K562 (cell line): ENCODE results near the gene SLC26A5. TPM values are rescaled to one million over a fixed set of nuclear protein-coding genes. Genes with fewer than 3 reads are reported as not detected.

Experiments
- CCNT2 ChIP-seq: IDR thresholded peaks from 2 replicates; pipeline ENCODE4 v1.6.1; 2011; ENCODE audit warnings: borderline replicate concordance, low read depth, mild to moderate bottlenecking, moderate library complexity, mixed read lengths, low read length; ENCODE audit not compliant: insufficient read length; ENCODE audit errors: extremely low read depth
- CHD4 ChIP-seq: fragments of 200-600 bp; sonication (generic); IDR thresholded peaks from 3 replicates; pipeline ENCODE4 v1.6.1; 2012; ENCODE audit warnings: low read depth, mild to moderate bottlenecking, mixed read lengths, low read length, inconsistent platforms; ENCODE audit not compliant: insufficient read depth, insufficient replicate concordance, poor library complexity, severe bottlenecking
- CREM ChIP-seq: IDR thresholded peaks from 2 replicates; pipeline ENCODE4 v1.6.1; 2014; ENCODE audit warnings: antibody characterized with exemption, low read depth
- GABPA ChIP-seq: fragments of 200-800 bp; sonication (Bioruptor generic); conservative IDR thresholded peaks from 2 replicates; pipeline ENCODE4 v1.6.1; 2016; ENCODE audit warnings: low read depth, missing genetic modification characterization, missing compliant biosample characterization
- HDAC6 ChIP-seq: IDR thresholded peaks from 2 replicates; pipeline ENCODE4 v1.6.1; 2012; ENCODE audit warnings: low read depth, mild to moderate bottlenecking, control low read depth, inconsistent platforms, low read length, moderate library complexity
- ILK ChIP-seq: fragments of 450-650 bp; IDR thresholded peaks from 2 replicates; pipeline ENCODE4 v1.6.1; 2016; ENCODE audit warnings: missing genetic modification characterization, low read depth, mild to moderate bottlenecking, missing compliant biosample characterization, moderate library complexity, borderline replicate concordance
- JUN ChIP-seq, 2 experiments: sonication (generic) in 1 of 2; formaldehyde crosslinking in 1 of 2; IDR thresholded peaks; 2 replicates each; pipeline versions ENCODE4 v1.6.1 to v1.8.0; 2012 to 2022; ENCODE audit warnings: borderline replicate concordance in 2 of 2, mild to moderate bottlenecking in 2 of 2, improper control_type of control experiment in 1 of 2, low read depth in 1 of 2, low read length in 1 of 2, missing genetic modification reagents in 1 of 2
- KDM4B ChIP-seq, 2 experiments: fragments of 450-650 bp in 1 of 2; sonication (generic) in 1 of 2; IDR thresholded peaks; 2 replicates each; pipeline ENCODE4 v1.6.1; 2016 to 2017; ENCODE audit warnings: borderline replicate concordance in 2 of 2, antibody characterized with exemption in 1 of 2, low read depth in 1 of 2, mild to moderate bottlenecking in 1 of 2
- MLX ChIP-seq, 2 experiments: fragments of 450-650 bp in 1 of 2; sonication (generic) in 1 of 2; formaldehyde crosslinking; conservative IDR thresholded peaks; 2 replicates each; pipeline versions ENCODE4 v1.4.0 to v1.8.1; 2020 to 2022; ENCODE audit warnings: mild to moderate bottlenecking in 1 of 2, missing genetic modification reagents in 1 of 2
- NBN ChIP-seq: fragments of 450-650 bp; IDR thresholded peaks from 2 replicates; pipeline ENCODE4 v1.6.1; 2016; ENCODE audit warnings: low read depth, mild to moderate bottlenecking
- PHF21A ChIP-seq: fragments of 450-650 bp; IDR thresholded peaks from 2 replicates; pipeline ENCODE4 v1.6.1; 2017; ENCODE audit warnings: low read depth, borderline replicate concordance
- SLC30A9 ChIP-seq: fragments of 250-450 bp; sonication (Bioruptor Pico); IDR thresholded peaks from 2 replicates; pipeline ENCODE4 v1.8.0; 2022; ENCODE audit warnings: mild to moderate bottlenecking, moderate library complexity
- SMAD3 ChIP-seq: fragments of 450-650 bp; formaldehyde crosslinking; conservative IDR thresholded peaks from 2 replicates; pipeline ENCODE4 v1.4.0; 2020; ENCODE audit warnings: mild to moderate bottlenecking
- SMARCA4 ChIP-seq: fragments of 450-650 bp; IDR thresholded peaks from 2 replicates; pipeline ENCODE4 v1.6.1; 2016
- TCF7 ChIP-seq: sonication (generic); IDR thresholded peaks from 2 replicates; pipeline ENCODE4 v1.6.1; 2016; ENCODE audit warnings: antibody characterized with exemption, borderline replicate concordance
- TEAD2 ChIP-seq: fragments of 450-650 bp; IDR thresholded peaks from 2 replicates; pipeline ENCODE4 v1.6.1; 2016; ENCODE audit warnings: missing genetic modification characterization, control low read depth, missing compliant biosample characterization
- THAP12 ChIP-seq: fragments of 250-450 bp; sonication (Bioruptor Pico); IDR thresholded peaks from 2 replicates; pipeline ENCODE4 v1.9.0; 2021; ENCODE audit warnings: mild to moderate bottlenecking, inconsistent platforms
- WHSC1 ChIP-seq: IDR thresholded peaks from one replicate; pipeline ENCODE4 v1.6.1; 2012; ENCODE audit warnings: low read length, control low read depth, inconsistent platforms
- ZBTB5 ChIP-seq: fragments of 450-650 bp; IDR thresholded peaks from 2 replicates; pipeline ENCODE4 v1.6.1; 2017; ENCODE audit warnings: antibody characterized with exemption
- ZBTB8A ChIP-seq: fragments of 450-650 bp; IDR thresholded peaks from 2 replicates; pipeline ENCODE4 v1.6.1; 2018; ENCODE audit warnings: mild to moderate bottlenecking, moderate library complexity; ENCODE audit not compliant: partially characterized antibody
- ZKSCAN1 ChIP-seq: fragments of 150-350 bp; IDR thresholded peaks from 2 replicates; pipeline ENCODE4 v1.6.1; 2016; ENCODE audit warnings: low read depth, low read length
- ZNF282 ChIP-seq: sonication (generic); formaldehyde crosslinking; IDR thresholded peaks from 2 replicates; pipeline ENCODE4 v1.8.1; 2023; ENCODE audit warnings: missing genetic modification reagents
- ZNF766 ChIP-seq: fragments of 200-800 bp; sonication (Bioruptor generic); conservative IDR thresholded peaks from 2 replicates; pipeline ENCODE4 v1.6.1; 2016; ENCODE audit warnings: missing genetic modification characterization, missing compliant biosample characterization
- ZSCAN29 ChIP-seq: fragments of 450-650 bp; IDR thresholded peaks from 2 replicates; pipeline ENCODE4 v1.6.1; 2017
- polyA plus RNA-seq, 8 experiments: library from polyadenylated mRNA; depleted of rRNA in 4 of 8; stranded (reverse) in 5 of 8; unstranded in 3 of 8; fragments of >200 nt; fragmentation: Nextera tagmentation in 2 of 8; fragmentation: Illumina TruSeq in 1 of 8; extraction: Ambion mirVana in 2 of 8; extraction: Trizol in 1 of 8; gene quantifications; 2 replicates each; pipeline versions ENCODE4 v1.2.1 to v1.2.3, GENCODE V29; 2011 to 2014; ENCODE audit warnings: inconsistent platforms in 1 of 8, missing spikeins in 1 of 8
- total RNA-seq, 7 experiments: library from RNA; depleted of rRNA in 6 of 7; stranded (reverse); fragments of >200 nt in 6 of 7; fragmentation: Illumina TruSeq in 2 of 7; extraction: Trizol in 2 of 7; gene quantifications; 2 replicates each; pipeline versions ENCODE4 v1.2.1 to v1.2.3, GENCODE V29; 2011 to 2021; ENCODE audit warnings: low replicate concordance in 1 of 7

SLC26A5 gene
- total and polyA plus RNA-seq, 9 of the 15 experiments (the other 6 are each of a cell fraction or from before 2014, with no cell fraction given), result not detected

- TF ChIP-seq WHSC1 (no peak), THAP12 (CRISPR knock-in tag) (peak; percentile 94), SMARCA4 (no peak), ZSCAN29 (no peak), MLX (CRISPR knock-in tag; conservative IDR thresholded peaks at IDR 0.05) (no peak; a peak in 1 of 4 replicates), NBN (no peak), ZNF282 (CRISPR knock-in tag) (no peak), CCNT2 (peak; percentile 75), SLC30A9 (no peak), TEAD2 (tag) (no peak), SMAD3 (CRISPR knock-in tag) (0 out of 2 replicates have a peak, but pooled peaks have one; percentile 47), KDM4B (IDR thresholded peaks at IDR 0.05; ENCODE audit: borderline replicate concordance in 2 of 2, low read depth in 1 of 2) (peak in 1 of 2 experiments; percentile 92; a peak in 2 of 4 replicates), HDAC6 (no peak), GABPA (peak; percentile 96), JUN (IDR thresholded peaks at IDR 0.05; ENCODE audit: borderline replicate concordance, low read depth, low read length) (peak; percentile 57; the same call in 1 of the 2 replicates), JUN (CRISPR knock-in tag; IDR thresholded peaks at IDR 0.05; ENCODE audit: borderline replicate concordance) (no peak), CHD4 (no peak), ZBTB5 (no peak), ZKSCAN1 (peak; percentile 71; the same call in 1 of the 2 replicates), CREM (peak; percentile 95), TCF7 (no peak; the same call in 1 of the 2 replicates), ILK (tag) (no peak), ZNF766 (CRISPR knock-in tag) (peak; percentile 52; the same call in 1 of the 2 replicates), ZBTB8A (no peak), PHF21A (no peak)
These were observed 101.4 kb downstream of the SLC26A5 start, which contains the start of gene DNAJC2 (continued) for GRCh38 chr7:103344453-103345149.
